ENCODE data around the gene PTPRN2.

The PTPRN2 gene

DNA sequence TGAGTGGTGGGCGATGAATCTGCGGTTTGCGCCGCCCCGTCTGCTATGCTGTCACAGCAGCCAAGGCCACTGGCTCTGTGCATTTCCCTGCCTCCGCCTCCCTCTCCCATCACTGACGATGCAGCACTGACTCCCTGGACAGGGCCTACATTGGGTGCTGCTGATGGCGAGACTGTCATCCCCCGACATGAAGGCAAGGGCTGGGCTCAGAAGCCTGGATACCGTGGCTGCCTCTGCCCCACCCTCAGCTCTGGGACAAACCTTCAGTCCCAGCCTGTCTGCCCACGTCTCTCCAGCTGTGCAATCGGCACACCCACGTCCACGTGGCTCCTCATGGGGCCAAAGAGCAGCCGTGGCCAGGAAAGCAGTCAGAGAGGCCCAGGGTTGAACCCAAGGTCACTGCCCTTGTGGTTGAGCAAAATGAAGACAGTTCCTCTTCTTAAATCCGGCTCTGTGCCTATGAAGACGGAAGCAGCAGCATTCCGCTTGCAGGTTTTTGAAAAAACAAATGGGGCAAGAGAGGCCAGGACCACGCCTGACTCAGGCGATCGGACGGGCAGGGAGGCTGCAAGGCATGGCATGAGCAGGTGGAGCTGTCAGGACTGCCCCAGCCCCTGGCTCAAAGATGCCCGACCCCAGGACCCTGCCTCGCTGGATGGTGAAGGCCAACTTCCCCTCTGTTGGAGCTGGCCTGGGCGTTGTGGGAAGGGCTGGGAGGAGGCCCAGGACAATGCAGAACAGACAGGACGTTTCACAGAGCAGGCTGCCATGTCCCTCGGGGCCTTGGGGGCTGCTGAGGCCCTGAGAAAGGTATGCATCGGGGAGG is 733.3 kb downstream of the PTPRN2 start:
- DNase-seq (ENCODE audit: low read depth): no peak
- H3K4me3 ChIP-seq (ENCODE audit: low read depth, low read length): no peak overlapping the region
- TF ChIP-seq, protein P1, sequence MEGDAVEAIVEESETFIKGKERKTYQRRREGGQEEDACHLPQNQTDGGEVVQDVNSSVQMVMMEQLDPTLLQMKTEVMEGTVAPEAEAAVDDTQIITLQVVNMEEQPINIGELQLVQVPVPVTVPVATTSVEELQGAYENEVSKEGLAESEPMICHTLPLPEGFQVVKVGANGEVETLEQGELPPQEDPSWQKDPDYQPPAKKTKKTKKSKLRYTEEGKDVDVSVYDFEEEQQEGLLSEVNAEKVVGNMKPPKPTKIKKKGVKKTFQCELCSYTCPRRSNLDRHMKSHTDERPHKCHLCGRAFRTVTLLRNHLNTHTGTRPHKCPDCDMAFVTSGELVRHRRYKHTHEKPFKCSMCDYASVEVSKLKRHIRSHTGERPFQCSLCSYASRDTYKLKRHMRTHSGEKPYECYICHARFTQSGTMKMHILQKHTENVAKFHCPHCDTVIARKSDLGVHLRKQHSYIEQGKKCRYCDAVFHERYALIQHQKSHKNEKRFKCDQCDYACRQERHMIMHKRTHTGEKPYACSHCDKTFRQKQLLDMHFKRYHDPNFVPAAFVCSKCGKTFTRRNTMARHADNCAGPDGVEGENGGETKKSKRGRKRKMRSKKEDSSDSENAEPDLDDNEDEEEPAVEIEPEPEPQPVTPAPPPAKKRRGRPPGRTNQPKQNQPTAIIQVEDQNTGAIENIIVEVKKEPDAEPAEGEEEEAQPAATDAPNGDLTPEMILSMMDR (IDR thresholded peaks at IDR 0.05; ENCODE audit: low read depth, low read length, missing control alignments): no peak

DNA sequence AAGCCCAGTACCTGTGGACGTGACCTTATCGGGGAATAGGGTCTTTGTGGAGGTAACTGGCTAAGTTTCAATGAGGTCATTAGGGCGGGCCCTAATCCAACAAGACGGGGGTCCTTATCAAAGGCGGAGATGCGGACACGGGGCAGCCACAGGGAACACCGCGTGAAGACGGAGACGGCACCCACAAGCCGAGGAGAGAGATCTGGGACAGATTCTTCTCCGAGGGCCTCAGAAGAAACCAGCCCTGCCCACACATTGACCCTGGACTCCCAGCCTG is 733.9 kb downstream of the PTPRN2 start:
- no peak overlapping the region for H3K4me3 ChIP-seq (ENCODE audit: low read depth, low read length)
- no peak for DNase-seq (ENCODE audit: low read depth)
- TF ChIP-seq, protein P1 (IDR thresholded peaks at IDR 0.05; ENCODE audit: low read depth, low read length, missing control alignments): no peak

DNA sequence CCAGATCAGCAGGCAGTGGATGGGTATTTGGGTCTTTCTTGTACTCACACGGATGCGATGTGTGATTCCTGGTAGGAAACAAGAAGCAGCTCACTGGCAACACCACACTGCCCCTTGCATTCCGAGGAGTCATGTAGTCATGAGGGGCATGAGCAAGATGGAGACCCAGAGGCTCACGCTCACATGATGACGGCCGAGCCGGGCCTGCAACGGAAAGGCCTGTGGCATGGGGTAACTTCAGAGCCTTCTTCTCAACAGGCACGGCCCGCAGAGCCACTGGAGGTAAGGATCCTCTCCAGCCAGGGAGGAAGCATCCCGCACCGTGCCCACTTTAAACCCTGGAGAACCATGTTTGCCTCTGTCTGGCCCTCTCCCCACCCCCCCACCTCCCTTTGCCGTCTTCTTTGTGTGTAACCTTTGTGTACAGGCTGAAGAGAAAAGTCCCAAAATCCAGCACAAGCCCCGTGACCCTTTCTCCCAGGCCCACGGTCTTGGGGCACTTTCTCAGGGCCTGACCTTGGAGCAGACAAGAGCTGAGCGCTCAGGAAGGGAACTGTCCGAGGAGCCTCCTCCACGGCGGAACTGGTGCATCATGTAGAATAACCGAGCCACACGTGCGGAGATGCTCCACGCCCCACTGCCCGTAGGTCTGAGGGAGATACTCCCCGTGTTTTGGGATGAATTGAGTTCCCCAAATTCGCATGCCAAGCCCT is 734.4 kb downstream of the PTPRN2 start:
- H3K4me3 ChIP-seq (ENCODE audit: low read depth, low read length): no peak overlapping the region
- DNase-seq (ENCODE audit: low read depth): no peak
- TF ChIP-seq, protein P1 (IDR thresholded peaks at IDR 0.05; ENCODE audit: low read depth, low read length, missing control alignments): no peak

DNA sequence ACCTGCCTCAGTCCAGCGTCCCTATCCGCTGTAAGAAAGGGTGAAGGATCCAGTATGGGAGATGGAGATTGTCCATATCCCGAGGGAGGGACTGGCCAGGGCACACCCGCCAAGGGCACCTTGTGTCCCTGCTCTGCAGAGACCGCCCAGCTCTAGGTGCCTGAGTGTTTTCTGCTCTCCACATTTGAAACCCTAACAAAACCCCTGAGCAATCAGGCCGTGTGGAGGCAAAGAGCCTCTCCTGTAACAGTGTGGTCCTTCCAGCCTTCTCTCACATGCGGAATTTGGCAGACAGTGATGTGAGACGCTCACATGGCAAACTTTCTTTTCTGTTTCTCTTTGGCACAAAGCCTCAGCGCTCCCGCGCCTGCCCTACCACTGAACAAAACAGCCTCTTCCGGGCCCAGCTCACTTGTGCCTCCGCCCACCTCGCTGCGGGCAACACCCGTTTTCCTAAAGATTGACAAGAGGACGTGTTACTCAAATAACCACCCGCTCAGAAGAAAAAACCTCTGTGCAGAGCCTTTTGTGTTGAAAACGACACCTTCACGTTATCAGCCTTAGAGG is 736.0 kb downstream of the PTPRN2 start:
- no peak overlapping the region for H3K4me3 ChIP-seq (ENCODE audit: low read depth, low read length)
- DNase-seq (ENCODE audit: low read depth): no peak
- TF ChIP-seq, protein P1 (IDR thresholded peaks at IDR 0.05; ENCODE audit: low read depth, low read length, missing control alignments): no peak

DNA sequence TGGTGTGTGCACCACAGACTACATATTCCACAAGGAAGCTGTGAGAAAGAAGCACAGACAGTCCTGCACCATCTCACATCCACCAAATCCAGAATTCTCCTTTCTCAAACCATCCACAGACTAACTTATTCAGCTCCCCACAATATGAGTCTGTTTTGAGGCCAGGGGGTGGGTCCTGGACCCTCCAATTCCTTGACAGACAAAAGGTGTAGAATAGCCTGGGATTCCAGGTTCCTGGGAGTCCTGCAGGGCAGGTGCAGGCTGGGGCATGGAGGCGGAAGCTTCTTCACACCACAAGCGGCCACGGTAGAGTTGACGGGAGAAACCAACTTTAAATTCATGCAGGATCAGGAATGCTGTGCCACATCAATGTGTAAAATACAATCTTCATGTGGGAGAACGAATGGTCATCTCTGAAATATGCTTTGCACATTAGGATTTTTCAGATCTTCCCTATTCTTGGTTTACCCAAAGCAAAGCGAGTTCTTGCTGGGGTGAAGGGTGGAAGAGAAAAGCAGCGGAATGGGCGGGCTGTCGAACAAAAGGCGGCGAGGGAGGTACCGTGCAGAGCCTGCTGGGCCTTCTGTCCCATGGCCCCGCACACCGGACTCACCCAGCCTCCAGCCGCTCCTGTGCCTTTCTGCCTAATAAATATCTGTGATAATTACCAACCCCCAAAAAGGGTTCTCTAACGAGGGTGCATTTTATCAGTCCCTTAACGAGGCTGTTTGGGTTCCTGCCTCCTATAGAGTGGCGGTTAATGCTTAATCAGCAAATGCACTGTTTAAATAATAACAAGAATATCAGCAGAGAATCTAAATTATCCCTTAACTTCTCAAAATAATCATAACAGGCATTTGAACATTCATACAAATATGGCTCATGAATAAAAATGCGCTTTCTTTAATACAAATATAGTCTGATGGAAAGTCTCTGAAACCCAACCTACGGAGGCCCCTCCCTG is 736.9 kb downstream of the PTPRN2 start:
- TF ChIP-seq, protein P1 (IDR thresholded peaks at IDR 0.05; ENCODE audit: low read depth, low read length, missing control alignments): no peak
- no peak overlapping the region for H3K4me3 ChIP-seq (ENCODE audit: low read depth, low read length)
- no peak for DNase-seq (ENCODE audit: low read depth)

DNA sequence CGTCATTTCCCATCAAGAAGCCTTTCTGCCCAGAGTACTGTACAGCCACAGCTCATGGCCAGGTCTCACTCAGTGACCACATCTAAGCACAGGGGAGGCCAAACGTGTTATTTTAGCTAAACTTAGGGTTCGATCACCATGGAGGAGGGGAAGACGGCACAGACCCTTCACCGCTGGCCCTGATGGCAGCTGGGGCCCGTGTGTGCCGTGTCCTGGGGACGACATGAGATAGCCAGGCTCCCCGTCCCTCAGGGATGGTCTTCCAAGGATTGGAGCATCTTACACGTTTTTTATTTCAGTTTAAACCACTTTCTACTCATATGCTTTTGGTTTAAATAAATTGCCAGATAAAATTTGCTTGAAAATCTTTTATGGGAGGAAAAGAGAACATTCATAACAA is 737.9 kb downstream of the PTPRN2 start:
- H3K4me3 ChIP-seq (ENCODE audit: low read depth, low read length): no peak overlapping the region
- TF ChIP-seq, protein P1 (IDR thresholded peaks at IDR 0.05; ENCODE audit: low read depth, low read length, missing control alignments): no peak
- DNase-seq (ENCODE audit: low read depth): no peak
